H1 (cell line): ENCODE measurements around the gene COL6A5. TPM values are rescaled to one million over a fixed set of nuclear protein-coding genes. Genes with fewer than 3 reads are reported as not detected.

Source experiments
- ASH2L ChIP-seq: fragments of 200-600, 300-600 bp; sonication (generic); IDR thresholded peaks from one replicate; pipeline ENCODE4 v1.7.1; 2017; ENCODE audit warnings: low read length
- ATF2 ChIP-seq: IDR thresholded peaks from 2 replicates; pipeline ENCODE4 v1.6.1; 2012; ENCODE audit warnings: low read length, inconsistent platforms
- BCL11A ChIP-seq, 2 experiments: IDR thresholded peaks; one replicate each; pipeline ENCODE4 v1.6.1; 2011; ENCODE audit warnings: low read depth in 2 of 2, low read length in 2 of 2, mild to moderate bottlenecking in 2 of 2
- CEBPB ChIP-seq: IDR thresholded peaks from 2 replicates; pipeline ENCODE4 v1.6.1; 2012; ENCODE audit warnings: low read depth, low read length
- CHD1 ChIP-seq: IDR thresholded peaks from 2 replicates; pipeline ENCODE4 v1.6.1; 2012; ENCODE audit warnings: low read depth, low read length, improper control_type of control experiment
- CHD2 ChIP-seq: IDR thresholded peaks from 2 replicates; pipeline ENCODE4 v1.6.1; 2012; ENCODE audit warnings: low read length, improper control_type of control experiment
- CREB1 ChIP-seq: IDR thresholded peaks from 2 replicates; pipeline ENCODE4 v1.6.1; 2012; ENCODE audit warnings: inconsistent platforms
- CTBP2 ChIP-seq: IDR thresholded peaks from 2 replicates; pipeline ENCODE4 v1.7.0; 2011; ENCODE audit warnings: borderline replicate concordance, mild to moderate bottlenecking, moderate library complexity, mixed read lengths, low read length; ENCODE audit not compliant: insufficient read depth, insufficient read length
- E2F6 ChIP-seq: IDR thresholded peaks from 2 replicates; pipeline ENCODE4 v1.6.1; 2012; ENCODE audit warnings: inconsistent platforms
- FOSL1 ChIP-seq: IDR thresholded peaks from 2 replicates; pipeline ENCODE4 v1.6.1; 2011; ENCODE audit warnings: mild to moderate bottlenecking, low read depth, low read length, moderate library complexity; ENCODE audit not compliant: insufficient read depth
- GABPA ChIP-seq: IDR thresholded peaks from 2 replicates; pipeline ENCODE4 v1.6.1; 2011; ENCODE audit warnings: mild to moderate bottlenecking, low read length, moderate library complexity, borderline replicate concordance; ENCODE audit not compliant: insufficient read depth
- HDAC2 ChIP-seq, 2 experiments: fragments of 300-600 bp in 1 of 2; sonication (generic) in 1 of 2; IDR thresholded peaks; 2 replicates each; pipeline ENCODE4 v1.6.1; 2011 to 2012; ENCODE audit warnings: low read depth in 2 of 2, low read length in 2 of 2, mild to moderate bottlenecking in 2 of 2, moderate library complexity in 2 of 2, borderline replicate concordance in 1 of 2, inconsistent platforms in 1 of 2
- JUND ChIP-seq: IDR thresholded peaks from 2 replicates; pipeline ENCODE4 v1.6.1; 2011; ENCODE audit warnings: mild to moderate bottlenecking, improper control_type of control experiment, low read length
- KDM4A ChIP-seq: IDR thresholded peaks from one replicate; pipeline ENCODE4 v1.7.1; 2012; ENCODE audit warnings: low read depth, mild to moderate bottlenecking, moderate library complexity, low read length, inconsistent platforms; ENCODE audit not compliant: severe bottlenecking
- POLR2AphosphoS5 ChIP-seq: IDR thresholded peaks from 2 replicates; pipeline ENCODE4 v1.6.1; 2011; ENCODE audit warnings: low read depth, low read length
- RAD21 ChIP-seq, 2 experiments: IDR thresholded peaks in 1 of 2; conservative IDR thresholded peaks in 1 of 2; 2 replicates each; pipeline ENCODE4 v1.6.1; 2011; ENCODE audit warnings: low read depth in 2 of 2, low read length in 2 of 2, improper control_type of control experiment in 1 of 2, inconsistent platforms in 1 of 2, mild to moderate bottlenecking in 1 of 2, moderate library complexity in 1 of 2
- RBBP5 ChIP-seq: IDR thresholded peaks from 2 replicates; pipeline ENCODE4 v1.7.1; 2012; ENCODE audit warnings: low read depth, mild to moderate bottlenecking, inconsistent platforms, low read length, moderate library complexity, borderline replicate concordance
- SAP30 ChIP-seq: fragments of 300-600 bp; sonication (generic); IDR thresholded peaks from 2 replicates; pipeline ENCODE4 v1.7.1; 2012; ENCODE audit warnings: low read length, moderate library complexity, mild to moderate bottlenecking, inconsistent platforms; ENCODE audit not compliant: insufficient read depth, insufficient replicate concordance
- SIX5 ChIP-seq: IDR thresholded peaks from 2 replicates; pipeline ENCODE4 v1.6.1; 2011; ENCODE audit warnings: mild to moderate bottlenecking, low read depth, low read length
- SP2 ChIP-seq: IDR thresholded peaks from 2 replicates; pipeline ENCODE4 v1.6.1; 2012; ENCODE audit warnings: mild to moderate bottlenecking, low read length, inconsistent platforms
- TAF1 ChIP-seq: IDR thresholded peaks from 2 replicates; pipeline ENCODE4 v1.6.1; 2011; ENCODE audit warnings: mild to moderate bottlenecking, low read depth, low read length
- TBP ChIP-seq: IDR thresholded peaks from 2 replicates; pipeline ENCODE4 v1.6.1; 2011; ENCODE audit warnings: low read depth, low read length, improper control_type of control experiment
- YY1 ChIP-seq: IDR thresholded peaks from 2 replicates; pipeline ENCODE4 v1.6.1; 2011; ENCODE audit warnings: low read depth, mild to moderate bottlenecking, low read length
- polyA plus RNA-seq, 7 experiments: library from polyadenylated mRNA; depleted of rRNA in 3 of 7; stranded (reverse) in 5 of 7; unstranded in 2 of 7; fragments of >200 nt in 5 of 7; fragments of 200-250 nt in 2 of 7; gene quantifications; 1 replicate in 5 of 7; 2 replicates in 1 of 7; 4 replicates in 1 of 7; pipeline versions ENCODE4 v1.2.1 to v1.2.3, GENCODE V29; 2011 to 2013; ENCODE audit warnings: missing spikeins in 2 of 7, mixed read lengths in 2 of 7
- total RNA-seq: library from RNA; stranded (reverse); fragmentation: NEBNext Ultra II Directional; extraction: Animal tissue kit (Norgen Biotek cat#: 25700); gene quantifications from 2 replicates; pipeline ENCODE4 v1.2.1, GENCODE V29; 2021

COL6A5 gene
- total and polyA plus RNA-seq, 2 of the 8 experiments (the other 6 are each of a cell fraction or from before 2014, with no cell fraction given), result 0.05 to 0.06 TPM

- no peak for TF ChIP-seq BCL11A (IDR thresholded peaks at IDR 0.05; ENCODE audit: low read depth in 2 of 2, low read length in 2 of 2)
- TF ChIP-seq CREB1, result 0 out of 2 replicates have a peak, but pooled peaks have one; percentile 30
- no peak for TF ChIP-seq POLR2AphosphoS5
- no peak for TF ChIP-seq SP2
- TF ChIP-seq SAP30, result no peak
- TF ChIP-seq CEBPB, result no peak
- no peak for TF ChIP-seq CTBP2
- peak; percentile 69 for TF ChIP-seq E2F6
- TF ChIP-seq ASH2L, result no peak
- TF ChIP-seq ATF2, result no peak
- TF ChIP-seq JUND, result no peak
- 0 out of 2 replicates have a peak, but pooled peaks have one; percentile 33 for TF ChIP-seq TAF1
- TF ChIP-seq YY1, result no peak
- TF ChIP-seq FOSL1, result no peak
- no peak for TF ChIP-seq GABPA
- no peak for TF ChIP-seq HDAC2 (IDR thresholded peaks at IDR 0.05; ENCODE audit: borderline replicate concordance in 1 of 2, low read depth in 2 of 2, low read length in 2 of 2)
- no peak for TF ChIP-seq RBBP5
- peak; percentile 87 for TF ChIP-seq KDM4A
- no peak; a peak in 1 of 4 replicates for TF ChIP-seq RAD21 (IDR thresholded peaks at IDR 0.05 in 1 of 2, conservative IDR thresholded peaks at IDR 0.05 in 1 of 2; ENCODE audit: low read depth in 2 of 2, low read length in 2 of 2)
- TF ChIP-seq TBP, result no peak
- no peak for TF ChIP-seq CHD1
- TF ChIP-seq CHD2, result no peak
- no peak for TF ChIP-seq SIX5
These were observed at the start of gene COL6A5 (continued) for GRCh38 chr3:130345487-130346079.
